ENCODE measurements around the gene ZNF232. TPM values are rescaled to one million over a fixed set of nuclear protein-coding genes. Genes with fewer than 3 reads are reported as not detected.
"Not testable (repeated sequence)": the region's sequence is repeated elsewhere in the genome, so short reads cannot be mapped to it uniquely, and the experiment has no call there.

The ZNF232 gene
- total RNA-seq, 1 donor from 2014 or later, result 41.9 TPM

GRCh38 chr17:5092218-5093010, 19.3 kb downstream of the ZNF232 start:
- peaks cover 8% of the 10 kb centered on the region for H3K4me1 Mint-ChIP-seq
- H3K9me3 Mint-ChIP-seq, result peaks cover 39% of the 10 kb centered on the region
- H3K27me3 Mint-ChIP-seq (ENCODE audit: low read depth), result peaks cover 24% of the 10 kb centered on the region
- H3K4me3 Mint-ChIP-seq, result no peak overlapping the region
- H3K36me3 Mint-ChIP-seq (ENCODE audit: low read depth), result peaks cover 44% of the 10 kb centered on the region
- no peak overlapping the region for H3K27ac Mint-ChIP-seq (ENCODE audit: unreplicated experiment)
- no peak for TF ChIP-seq CTCF (conservative IDR thresholded peaks at IDR 0.05)
- DNase-seq (ENCODE audit: low read depth, low spot score), result no peak

DNA sequence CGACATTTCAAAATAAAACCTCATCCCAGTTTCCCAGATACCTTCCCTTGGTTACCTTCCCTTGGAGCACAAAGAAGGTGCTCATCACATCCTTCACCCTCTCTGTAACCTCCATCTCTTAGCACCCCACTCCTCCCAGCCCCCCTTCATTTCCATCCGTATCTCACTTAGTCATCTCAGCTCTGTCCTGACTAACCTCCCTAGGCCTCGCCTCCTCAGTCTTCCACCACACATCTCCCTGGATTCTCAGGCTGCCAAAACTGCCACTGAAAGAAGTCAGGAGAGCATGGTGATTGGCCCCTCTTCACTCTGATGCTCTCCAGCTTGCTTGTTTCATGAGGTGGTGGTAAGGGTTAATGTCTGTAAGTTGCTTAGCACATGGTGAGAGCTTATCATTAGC, 31.1 kb downstream of the ZNF232 start:
- peaks cover 4% of the 10 kb centered on the region for H3K36me3 Mint-ChIP-seq (ENCODE audit: low read depth)
- no peak overlapping the region for H3K4me3 Mint-ChIP-seq
- TF ChIP-seq CTCF (conservative IDR thresholded peaks at IDR 0.05), result no peak
- H3K9me3 Mint-ChIP-seq, result peaks cover 5% of the 10 kb centered on the region
- H3K27ac Mint-ChIP-seq (ENCODE audit: unreplicated experiment), result no peak overlapping the region
- no peaks in the 10 kb centered on the region for H3K27me3 Mint-ChIP-seq (ENCODE audit: low read depth)
- no peaks in the 10 kb centered on the region for H3K4me1 Mint-ChIP-seq
- no peak for DNase-seq (ENCODE audit: low read depth, low spot score)

DNA sequence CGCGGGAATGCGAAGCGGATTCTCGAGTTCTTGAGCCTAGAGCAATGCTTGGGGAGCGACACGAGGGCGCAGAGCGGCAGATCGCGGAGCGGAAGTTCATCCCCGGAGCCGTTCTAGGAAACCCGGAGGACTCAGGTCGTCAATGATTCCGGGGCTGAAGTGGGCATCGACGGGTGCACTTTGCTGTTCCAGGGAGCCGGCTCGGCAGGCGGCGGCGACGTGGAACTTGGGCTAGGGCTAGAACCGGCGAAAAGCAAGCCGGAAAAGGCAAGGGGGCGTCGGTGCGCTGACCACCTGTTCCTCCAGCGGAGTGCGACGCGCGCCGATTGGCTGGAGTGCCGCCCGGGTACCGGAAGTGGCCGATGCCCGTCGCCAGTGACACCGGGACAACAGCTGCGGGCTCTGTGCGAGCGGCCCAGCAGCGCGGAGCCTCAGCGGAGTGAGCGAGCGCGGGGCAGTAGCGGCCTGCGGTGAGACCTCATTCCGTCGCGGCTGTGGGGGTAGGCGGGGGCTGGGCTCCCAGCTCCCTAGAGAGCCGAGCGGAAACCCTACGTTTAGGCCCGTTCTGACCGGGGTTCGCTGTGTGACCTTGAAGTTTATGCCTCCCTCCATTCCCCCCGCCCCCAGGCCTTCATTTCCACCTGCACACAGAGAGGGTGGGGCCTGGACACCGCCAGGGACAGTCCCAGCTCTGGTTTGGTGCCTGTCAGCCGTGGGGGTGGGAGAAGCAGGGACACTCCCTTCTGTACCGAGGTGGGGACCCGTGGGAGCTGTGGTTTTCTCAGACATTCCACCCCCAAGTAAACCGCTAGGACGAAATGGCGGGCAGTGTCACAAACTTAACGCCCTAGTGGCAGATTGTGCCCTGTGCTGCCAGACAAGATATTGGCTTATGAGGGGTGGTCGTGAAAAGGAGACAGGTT, 33.3 kb downstream of the ZNF232 start, which contains the start of gene ZFP3:
Gene ZFP3 (plus strand): TSS at position 362 of the 923 bp plus-strand sequence. CDS start 13,038 bp downstream, outside the sequence.
- DNase-seq (ENCODE audit: low read depth, low spot score), result no peak
- H3K36me3 Mint-ChIP-seq (ENCODE audit: low read depth), result no peaks in the 10 kb centered on the region
- H3K27ac Mint-ChIP-seq (ENCODE audit: unreplicated experiment), result no peak within 1 kb of the TSS
- no peak within 1 kb of the TSS for H3K4me3 Mint-ChIP-seq
- no peaks in the 10 kb centered on the region for H3K27me3 Mint-ChIP-seq (ENCODE audit: low read depth)
- H3K9me3 Mint-ChIP-seq, result no peaks in the 10 kb centered on the region
- TF ChIP-seq CTCF (conservative IDR thresholded peaks at IDR 0.05), result no peak
- peaks cover 4% of the 10 kb centered on the region for H3K4me1 Mint-ChIP-seq

- Mint-ChIP-seq H3K36me3 (ENCODE audit: low read depth) (no peaks in the 10 kb centered on the region), H3K27me3 (ENCODE audit: low read depth) (no peaks in the 10 kb centered on the region), H3K4me3 (no peak overlapping the region), H3K9me3 (no peaks in the 10 kb centered on the region), H3K4me1 (peaks cover 4% of the 10 kb centered on the region), H3K27ac (ENCODE audit: unreplicated experiment) (no peak overlapping the region)
- DNase-seq (ENCODE audit: low read depth, low spot score), result no peak
- no peak for TF ChIP-seq CTCF (conservative IDR thresholded peaks at IDR 0.05)
Observed at GRCh38 chr17:5077781-5078105, 33.9 kb downstream of the ZNF232 start.

DNA sequence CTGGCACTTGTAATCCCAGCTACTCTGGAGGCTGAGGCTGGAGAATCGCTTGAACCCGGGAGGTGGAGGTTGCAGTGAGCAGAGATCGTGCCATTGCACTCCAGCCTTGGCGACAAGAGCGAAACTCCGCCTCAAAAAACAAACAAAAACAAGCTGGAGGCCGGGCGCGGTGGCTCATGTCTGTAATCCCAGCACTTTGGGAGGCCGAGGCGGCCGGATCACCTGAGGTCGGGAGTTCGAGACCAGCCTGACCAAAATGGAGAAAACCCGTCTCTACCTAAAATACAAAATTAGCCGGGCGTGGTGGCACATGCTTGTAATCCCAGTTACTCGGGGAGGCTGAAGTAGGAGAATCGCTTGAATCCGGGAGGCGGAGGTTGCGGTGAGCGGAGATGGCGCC, 34.4 kb downstream of the ZNF232 start:
- H3K27me3 Mint-ChIP-seq (ENCODE audit: low read depth); H3K36me3 Mint-ChIP-seq (ENCODE audit: low read depth); DNase-seq (ENCODE audit: low read depth, low spot score); H3K4me3 Mint-ChIP-seq; H3K27ac Mint-ChIP-seq (ENCODE audit: unreplicated experiment); H3K9me3 Mint-ChIP-seq; H3K4me1 Mint-ChIP-seq: not testable (repeated sequence)

GRCh38 chr17:5075472-5075871, 36.2 kb downstream of the ZNF232 start:
- H3K4me1 Mint-ChIP-seq; H3K27ac Mint-ChIP-seq (ENCODE audit: unreplicated experiment): not testable (repeated sequence)

More at GRCh38 chr17:5075472-5075871, 36.2 kb downstream of the ZNF232 start:
- DNase-seq (ENCODE audit: low read depth, low spot score); H3K36me3 Mint-ChIP-seq (ENCODE audit: low read depth); H3K4me3 Mint-ChIP-seq; H3K9me3 Mint-ChIP-seq; H3K27me3 Mint-ChIP-seq (ENCODE audit: low read depth): not testable (repeated sequence)

Measured in neural crest cell (in vitro differentiated cells).